ENCODE results near the gene VSIG8.

Gene VSIG8

DNA sequence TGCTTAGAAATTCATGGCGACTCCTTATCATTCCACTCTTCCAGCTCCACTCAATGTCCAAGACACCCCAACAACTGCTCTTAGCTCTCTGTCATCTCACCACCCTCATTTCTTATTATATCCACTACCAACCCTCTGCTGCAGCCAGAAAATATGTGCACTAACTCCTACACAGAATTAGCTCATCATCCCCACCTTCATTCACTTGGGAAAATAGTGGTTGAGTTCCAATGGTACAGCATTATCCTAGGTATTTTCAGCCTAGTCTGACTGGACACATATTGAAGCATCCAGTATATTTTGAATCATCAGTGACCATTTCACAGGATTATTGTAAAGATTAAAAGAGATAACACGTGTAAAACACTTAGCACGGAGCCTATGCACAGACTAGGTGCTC, 16.7 kb upstream of the VSIG8 start:
- Mint-ChIP-seq H3K4me3 (no peak overlapping the region), H3K9me3 (no peaks in the 10 kb centered on the region), H3K4me1 (ENCODE audit: low read depth in 2 of 2) (no peaks in the 10 kb centered on the region), H3K36me3 (ENCODE audit: insufficient read depth) (peaks cover 7% of the 10 kb centered on the region), H3K27me3 (no peaks in the 10 kb centered on the region), H3K27ac (no peak overlapping the region)
- ATAC-seq (replicated peaks), result no peak
- DNase-seq, result no peak

GRCh38 chr1:159877695-159878444, 15.4 kb upstream of the VSIG8 start:
- no peaks in the 10 kb centered on the region for H3K4me1 Mint-ChIP-seq (ENCODE audit: low read depth in 2 of 2)
- peaks cover 0 to 11% of the 10 kb centered on the region in 2 donors for H3K27me3 Mint-ChIP-seq

DNA sequence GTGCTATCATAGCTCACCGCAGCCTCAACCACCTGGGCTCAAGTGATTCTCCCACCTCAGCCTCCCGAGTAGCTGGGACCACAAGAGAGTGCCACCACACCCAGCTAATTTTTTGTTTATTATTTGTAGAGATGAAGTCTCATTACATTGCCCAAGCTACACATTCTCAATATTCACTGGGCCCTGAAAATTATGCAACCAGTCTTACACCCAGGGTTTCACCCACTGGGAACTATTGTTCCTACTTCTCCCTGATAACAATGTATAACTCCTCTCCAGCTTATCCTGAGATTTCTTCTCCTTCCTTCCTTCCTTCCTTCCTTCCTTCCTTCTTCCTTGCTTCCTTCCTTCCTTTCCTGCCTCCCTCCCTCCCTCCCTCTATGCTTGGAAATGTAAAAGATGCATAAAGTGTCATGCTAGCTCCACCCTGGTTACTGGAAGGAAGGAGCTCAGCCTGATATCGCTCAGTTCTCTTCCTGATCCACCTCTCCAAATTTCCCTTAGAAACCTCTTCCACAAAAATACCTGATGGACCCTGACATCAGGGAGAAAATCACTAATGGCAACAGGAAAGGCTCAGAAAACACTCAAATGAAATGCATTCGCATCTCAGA, 11.2 kb upstream of the VSIG8 start:
- no peak for ATAC-seq (replicated peaks)
- Mint-ChIP-seq H3K36me3 (ENCODE audit: insufficient read depth) (peaks cover 7% of the 10 kb centered on the region), H3K27me3 (peaks cover 0 to 32% of the 10 kb centered on the region in 2 donors), H3K4me3 (no peak overlapping the region), H3K9me3 (no peaks in the 10 kb centered on the region), H3K4me1 (ENCODE audit: low read depth in 2 of 2) (peaks cover 6 to 14% of the 10 kb centered on the region in 2 donors), H3K27ac (peak overlapping the region in 1 of 2 donors; percentile 15)
- DNase-seq, result no peak

More at GRCh38 chr1:159877695-159878444, 15.4 kb upstream of the VSIG8 start:
- Mint-ChIP-seq H3K9me3 (no peaks in the 10 kb centered on the region), H3K36me3 (ENCODE audit: insufficient read depth) (peaks cover 7% of the 10 kb centered on the region), H3K4me3 (no peak overlapping the region), H3K27ac (no peak overlapping the region)
- ATAC-seq (replicated peaks), result no peak
- DNase-seq, result no peak

DNA sequence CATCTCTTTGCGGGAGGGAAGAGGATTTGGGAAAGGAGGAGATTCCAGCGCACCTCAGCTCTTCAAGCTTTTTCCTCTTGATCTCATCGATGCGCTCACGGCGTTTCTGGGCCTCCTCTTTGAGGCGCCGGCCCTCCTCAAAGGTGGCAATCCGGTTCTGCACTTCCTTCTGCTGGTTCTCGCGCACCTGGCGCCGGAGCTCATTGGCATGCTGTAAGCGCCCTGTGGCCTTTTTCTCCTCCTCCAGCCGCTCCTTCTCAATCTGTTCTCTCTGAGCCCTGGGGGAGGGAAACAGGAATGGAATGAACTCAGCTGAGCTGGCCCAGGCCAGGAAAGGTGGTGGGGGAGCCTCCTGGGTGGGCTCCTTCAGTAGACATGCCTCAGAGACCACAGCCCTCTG, 10.4 kb upstream of the VSIG8 start:
- ATAC-seq (replicated peaks) (no peak), DNase-seq (no peak)
- Mint-ChIP-seq H3K4me3 (no peak overlapping the region), H3K36me3 (ENCODE audit: insufficient read depth) (peaks cover 7% of the 10 kb centered on the region), H3K27ac (peak overlapping the region; percentile 15 to 35), H3K27me3 (peaks cover 0 to 32% of the 10 kb centered on the region in 2 donors), H3K4me1 (ENCODE audit: low read depth in 2 of 2) (peaks cover 6 to 14% of the 10 kb centered on the region in 2 donors), H3K9me3 (no peaks in the 10 kb centered on the region)

DNA sequence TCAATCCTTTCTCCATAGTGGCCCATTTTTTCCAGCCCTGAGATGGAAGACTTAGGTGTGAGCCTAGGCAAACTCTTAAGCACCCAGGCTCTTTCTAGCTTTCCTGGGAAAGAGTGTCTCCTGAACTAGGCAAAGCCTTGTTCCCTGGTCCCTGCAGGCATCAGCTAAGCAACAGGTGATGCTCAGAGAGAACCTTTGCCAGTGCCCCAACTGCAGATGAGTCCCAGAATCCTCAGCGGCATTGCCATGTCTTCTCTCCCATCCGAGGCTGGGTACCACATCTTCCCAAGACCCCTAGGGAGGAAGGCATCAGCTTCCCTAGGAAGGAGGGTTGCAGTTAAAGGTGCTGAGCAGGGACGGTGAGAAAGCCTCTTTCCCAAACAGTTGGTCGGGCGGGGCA, 8.2 kb upstream of the VSIG8 start:
- DNase-seq (no peak), ATAC-seq (replicated peaks) (no peak)
- Mint-ChIP-seq H3K36me3 (ENCODE audit: insufficient read depth) (peaks cover 9% of the 10 kb centered on the region), H3K27ac (no peak overlapping the region), H3K9me3 (no peaks in the 10 kb centered on the region), H3K4me3 (no peak overlapping the region), H3K4me1 (ENCODE audit: low read depth in 2 of 2) (peaks cover 17 to 28% of the 10 kb centered on the region in 2 donors), H3K27me3 (peaks cover 0 to 32% of the 10 kb centered on the region in 2 donors)

GRCh38 chr1:159869607-159870006, 7.2 kb upstream of the VSIG8 start:
- DNase-seq, result no peak
- Mint-ChIP-seq H3K4me1 (ENCODE audit: low read depth in 2 of 2) (peaks cover 17 to 28% of the 10 kb centered on the region in 2 donors), H3K27me3 (peaks cover 0 to 32% of the 10 kb centered on the region in 2 donors), H3K27ac (peak overlapping the region in 1 of 2 donors; percentile 41), H3K36me3 (ENCODE audit: insufficient read depth) (peaks cover 5% of the 10 kb centered on the region), H3K4me3 (no peak overlapping the region), H3K9me3 (no peaks in the 10 kb centered on the region)
- no peak for ATAC-seq (replicated peaks)

DNA sequence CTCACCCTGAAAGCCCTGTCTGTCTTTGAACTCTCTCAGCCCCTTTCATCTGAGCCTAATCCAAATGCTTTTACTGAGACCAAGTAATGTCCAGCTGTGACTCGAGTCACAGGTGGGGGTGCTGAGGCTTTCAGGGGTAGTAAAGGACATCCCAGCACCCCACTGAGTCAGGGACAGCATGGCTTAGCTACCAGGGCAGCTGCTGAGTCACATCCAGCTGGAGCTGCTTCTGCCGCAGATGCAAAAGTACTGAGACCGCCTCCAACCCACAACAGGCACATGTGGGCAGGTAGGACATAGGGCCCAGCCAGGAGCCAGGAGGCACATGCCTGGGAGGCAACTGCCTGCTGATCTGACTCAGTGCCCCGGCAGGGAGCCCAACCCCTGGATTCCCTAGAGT, 6.7 kb upstream of the VSIG8 start:
- Mint-ChIP-seq H3K4me3 (no peak overlapping the region), H3K36me3 (ENCODE audit: insufficient read depth) (peaks cover 5% of the 10 kb centered on the region), H3K27me3 (peaks cover 0 to 32% of the 10 kb centered on the region in 2 donors), H3K9me3 (no peaks in the 10 kb centered on the region), H3K4me1 (ENCODE audit: low read depth in 2 of 2) (peaks cover 19 to 28% of the 10 kb centered on the region in 2 donors), H3K27ac (peak overlapping the region; percentile 30 to 41)
- no peak for DNase-seq
- ATAC-seq (replicated peaks), result peak; percentile 31

GRCh38 chr1:159868766-159869165, 6.3 kb upstream of the VSIG8 start:
- Mint-ChIP-seq H3K27ac (peak overlapping the region; percentile 30 to 41), H3K4me1 (ENCODE audit: low read depth in 2 of 2) (peaks cover 21 to 28% of the 10 kb centered on the region in 2 donors), H3K4me3 (no peak overlapping the region), H3K9me3 (no peaks in the 10 kb centered on the region), H3K27me3 (peaks cover 0 to 30% of the 10 kb centered on the region in 2 donors), H3K36me3 (ENCODE audit: insufficient read depth) (peaks cover 5% of the 10 kb centered on the region)
- ATAC-seq (replicated peaks) (no peak), DNase-seq (no peak)

DNA sequence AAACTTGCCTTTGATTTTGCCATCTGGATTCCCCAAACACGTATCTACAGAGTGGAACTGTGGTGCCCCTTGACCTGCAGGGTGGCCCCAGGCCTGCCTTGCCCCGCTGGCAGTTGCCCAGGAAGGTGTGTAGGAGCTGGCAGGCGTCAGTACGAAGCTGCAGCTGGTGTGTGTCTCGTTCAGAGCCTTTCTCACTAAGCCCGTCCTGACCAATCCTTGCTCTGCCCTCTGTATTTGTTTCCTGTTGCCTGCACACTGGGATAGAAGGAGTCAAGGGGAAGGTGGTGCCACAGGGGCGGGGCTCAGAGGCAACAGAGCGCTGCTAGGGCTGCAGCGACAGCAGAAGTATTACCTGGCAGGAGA, 5.2 kb upstream of the VSIG8 start:
- peaks cover 0 to 26% of the 10 kb centered on the region in 2 donors for H3K27me3 Mint-ChIP-seq
- H3K36me3 Mint-ChIP-seq (ENCODE audit: insufficient read depth), result peaks cover 5% of the 10 kb centered on the region
- H3K4me3 Mint-ChIP-seq, result no peak overlapping the region
- peaks cover 23 to 28% of the 10 kb centered on the region in 2 donors for H3K4me1 Mint-ChIP-seq (ENCODE audit: low read depth in 2 of 2)
- ATAC-seq (replicated peaks), result no peak
- DNase-seq, result no peak
- H3K9me3 Mint-ChIP-seq, result no peaks in the 10 kb centered on the region
- no peak overlapping the region for H3K27ac Mint-ChIP-seq

- H3K36me3 Mint-ChIP-seq (ENCODE audit: insufficient read depth), result peaks cover 5% of the 10 kb centered on the region
- peaks cover 0 to 24% of the 10 kb centered on the region in 2 donors for H3K27me3 Mint-ChIP-seq
- ATAC-seq (replicated peaks) (no peak), DNase-seq (no peak)
- H3K4me3 Mint-ChIP-seq, result no peak overlapping the region
- peaks cover 23 to 28% of the 10 kb centered on the region in 2 donors for H3K4me1 Mint-ChIP-seq (ENCODE audit: low read depth in 2 of 2)
- H3K27ac Mint-ChIP-seq, result peak overlapping the region in 1 of 2 donors; percentile 42
- H3K9me3 Mint-ChIP-seq, result no peaks in the 10 kb centered on the region
These were observed 4.6 kb upstream of the VSIG8 start for GRCh38 chr1:159866905-159867663.

GRCh38 chr1:159866066-159866465, 3.6 kb upstream of the VSIG8 start:
- Mint-ChIP-seq H3K27ac (no peak overlapping the region), H3K27me3 (peaks cover 0 to 20% of the 10 kb centered on the region in 2 donors)

GRCh38 chr1:159864262-159864661, 1.8 kb upstream of the VSIG8 start:
- Mint-ChIP-seq H3K27me3 (peaks cover 0 to 13% of the 10 kb centered on the region in 2 donors), H3K4me3 (no peak overlapping the region), H3K9me3 (no peaks in the 10 kb centered on the region), H3K4me1 (ENCODE audit: low read depth in 2 of 2) (peaks cover 20 to 24% of the 10 kb centered on the region in 2 donors), H3K36me3 (ENCODE audit: insufficient read depth) (peaks cover 5% of the 10 kb centered on the region), H3K27ac (no peak overlapping the region)
- DNase-seq, result no peak
- ATAC-seq (replicated peaks), result no peak

More at GRCh38 chr1:159866066-159866465, 3.6 kb upstream of the VSIG8 start:
- ATAC-seq (replicated peaks) (no peak), DNase-seq (no peak)
- Mint-ChIP-seq H3K9me3 (no peaks in the 10 kb centered on the region), H3K4me1 (ENCODE audit: low read depth in 2 of 2) (peaks cover 24 to 25% of the 10 kb centered on the region in 2 donors), H3K4me3 (no peak overlapping the region), H3K36me3 (ENCODE audit: insufficient read depth) (peaks cover 5% of the 10 kb centered on the region)

GRCh38 chr1:159862031-159862430, 426 bp downstream of the VSIG8 start:
- DNase-seq (no peak), ATAC-seq (replicated peaks) (no peak)
- Mint-ChIP-seq H3K36me3 (ENCODE audit: insufficient read depth) (no peaks in the 10 kb centered on the region), H3K27me3 (peaks cover 0 to 13% of the 10 kb centered on the region in 2 donors), H3K27ac (peak overlapping the region in 1 of 2 donors; percentile 52), H3K4me3 (no peak overlapping the region), H3K9me3 (no peaks in the 10 kb centered on the region), H3K4me1 (ENCODE audit: low read depth in 2 of 2) (peaks cover 13 to 17% of the 10 kb centered on the region in 2 donors)

All from effector memory CD8-positive, alpha-beta T cell (primary cell).